ENCODE measurements around the gene B4GALT1.

DNA sequence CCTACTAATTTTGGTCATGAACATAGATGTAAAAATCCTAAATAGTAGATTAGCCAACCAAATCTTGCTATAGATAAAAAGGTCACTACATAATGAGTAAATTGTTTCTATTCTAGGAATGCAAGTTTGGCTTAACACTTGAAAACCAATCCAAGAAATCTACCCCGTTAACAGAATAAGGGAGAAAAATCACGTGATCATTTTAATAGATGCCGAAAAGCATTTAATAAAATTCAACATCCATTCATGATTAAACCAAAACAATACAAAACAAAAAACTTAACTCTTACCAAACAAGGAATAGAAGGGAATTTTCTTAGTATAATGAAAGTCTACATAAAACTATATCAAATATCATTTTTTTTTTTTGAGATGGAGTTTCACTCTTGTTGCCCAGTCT, 69.9 kb downstream of the B4GALT1 start:
- no peak for TF ChIP-seq POLR2A (IDR thresholded peaks at IDR 0.05)
- TF ChIP-seq, protein P1, sequence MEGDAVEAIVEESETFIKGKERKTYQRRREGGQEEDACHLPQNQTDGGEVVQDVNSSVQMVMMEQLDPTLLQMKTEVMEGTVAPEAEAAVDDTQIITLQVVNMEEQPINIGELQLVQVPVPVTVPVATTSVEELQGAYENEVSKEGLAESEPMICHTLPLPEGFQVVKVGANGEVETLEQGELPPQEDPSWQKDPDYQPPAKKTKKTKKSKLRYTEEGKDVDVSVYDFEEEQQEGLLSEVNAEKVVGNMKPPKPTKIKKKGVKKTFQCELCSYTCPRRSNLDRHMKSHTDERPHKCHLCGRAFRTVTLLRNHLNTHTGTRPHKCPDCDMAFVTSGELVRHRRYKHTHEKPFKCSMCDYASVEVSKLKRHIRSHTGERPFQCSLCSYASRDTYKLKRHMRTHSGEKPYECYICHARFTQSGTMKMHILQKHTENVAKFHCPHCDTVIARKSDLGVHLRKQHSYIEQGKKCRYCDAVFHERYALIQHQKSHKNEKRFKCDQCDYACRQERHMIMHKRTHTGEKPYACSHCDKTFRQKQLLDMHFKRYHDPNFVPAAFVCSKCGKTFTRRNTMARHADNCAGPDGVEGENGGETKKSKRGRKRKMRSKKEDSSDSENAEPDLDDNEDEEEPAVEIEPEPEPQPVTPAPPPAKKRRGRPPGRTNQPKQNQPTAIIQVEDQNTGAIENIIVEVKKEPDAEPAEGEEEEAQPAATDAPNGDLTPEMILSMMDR (IDR thresholded peaks at IDR 0.05), result no peak
